IPS-NIHi11 (cell line): ENCODE data around the gene NPW.
A peak's percentile ranks its signal among the peaks of the same experiment; 100 is the strongest.

Experiments
- DNase-seq: peaks from one replicate; pipeline ENCODE4 v3.0.0; 2012; ENCODE audit warnings: mixed read lengths, low spot score

The NPW gene

DNA sequence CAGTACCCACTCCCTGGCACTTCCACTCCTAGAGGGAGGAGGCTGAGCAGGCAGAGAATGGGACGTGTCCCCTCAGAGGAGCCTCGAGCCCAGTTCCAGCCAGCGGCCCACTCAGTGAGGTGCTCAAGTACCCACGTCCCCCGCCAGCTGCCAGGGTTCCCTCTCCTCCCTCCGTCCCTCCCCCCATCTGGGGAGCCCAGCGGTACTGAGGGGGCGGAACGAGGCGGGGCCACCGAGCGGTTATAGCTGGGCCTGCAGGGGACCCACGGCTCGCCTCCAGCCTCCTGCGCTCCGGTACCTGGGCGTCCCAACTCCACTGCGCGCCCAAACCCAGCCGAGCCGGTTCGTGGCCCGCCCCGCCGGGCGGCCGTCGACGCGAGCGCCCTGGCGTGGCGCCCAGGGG, at the start of gene NPW:
Gene NPW (plus strand): TSS at position 268 of the 403 bp plus-strand sequence.
- DNase-seq, result peak; percentile 52

DNA sequence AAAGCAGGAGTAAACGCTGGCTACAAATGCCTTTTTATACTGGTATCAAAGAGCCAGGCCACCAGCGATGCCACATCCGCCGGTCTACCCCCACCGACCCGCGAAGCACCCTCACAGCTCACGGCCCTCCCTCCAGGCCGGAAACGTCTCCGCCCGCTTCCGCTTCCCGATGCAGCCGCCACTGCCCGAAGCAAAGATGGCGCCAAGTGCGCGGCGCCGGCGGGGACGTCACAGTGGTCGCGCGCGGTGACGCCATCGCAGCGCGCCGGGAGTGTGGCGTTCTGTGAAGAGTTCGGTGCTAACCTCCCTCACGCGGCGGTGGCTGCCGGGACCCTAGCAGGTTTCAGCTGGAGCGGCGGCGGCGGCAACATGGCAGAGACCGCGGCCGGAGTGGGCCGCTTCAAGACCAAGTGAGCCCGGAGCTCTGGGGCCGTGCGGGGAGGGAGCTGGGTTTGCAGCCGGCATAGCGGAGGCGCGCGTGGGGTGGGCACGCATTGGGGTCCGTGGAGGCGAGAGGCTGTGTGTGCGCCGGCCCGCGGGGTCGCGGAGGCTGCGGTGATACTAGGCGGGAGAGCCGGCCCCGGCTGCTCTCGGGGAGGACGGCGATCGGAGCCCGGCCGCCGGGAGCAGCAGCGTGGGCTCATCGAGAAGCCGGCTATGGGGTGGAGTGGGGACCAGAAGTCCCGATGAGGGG, 47.6 kb upstream of the NPW start, which contains the start of gene TBL3:
Gene TBL3 (plus strand): TSS at position 258 of the 694 bp plus-strand sequence. CDS start 112 bp downstream, at position 370.
- peak; percentile 96 for DNase-seq

DNA sequence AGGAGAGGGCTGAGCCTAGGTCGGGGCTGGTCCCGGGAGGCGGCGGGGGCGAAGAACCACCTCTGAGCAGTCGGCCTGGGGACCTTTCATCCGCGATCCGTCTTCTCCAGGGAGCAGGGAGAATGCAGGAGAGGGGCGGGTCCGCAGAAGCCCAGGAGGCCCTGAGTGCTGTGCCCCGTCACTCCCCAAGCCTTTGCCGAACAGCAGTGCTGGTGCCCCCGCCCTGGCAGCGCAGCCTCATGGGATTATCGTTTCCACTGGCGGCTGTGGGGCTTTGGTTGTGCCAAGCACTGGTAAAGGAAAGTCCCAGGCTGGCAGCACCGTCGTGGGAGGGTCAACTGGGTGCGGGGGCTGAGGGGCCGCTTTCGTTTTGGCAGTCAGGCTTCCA, 47.1 kb upstream of the NPW start:
- no peak for DNase-seq

DNA sequence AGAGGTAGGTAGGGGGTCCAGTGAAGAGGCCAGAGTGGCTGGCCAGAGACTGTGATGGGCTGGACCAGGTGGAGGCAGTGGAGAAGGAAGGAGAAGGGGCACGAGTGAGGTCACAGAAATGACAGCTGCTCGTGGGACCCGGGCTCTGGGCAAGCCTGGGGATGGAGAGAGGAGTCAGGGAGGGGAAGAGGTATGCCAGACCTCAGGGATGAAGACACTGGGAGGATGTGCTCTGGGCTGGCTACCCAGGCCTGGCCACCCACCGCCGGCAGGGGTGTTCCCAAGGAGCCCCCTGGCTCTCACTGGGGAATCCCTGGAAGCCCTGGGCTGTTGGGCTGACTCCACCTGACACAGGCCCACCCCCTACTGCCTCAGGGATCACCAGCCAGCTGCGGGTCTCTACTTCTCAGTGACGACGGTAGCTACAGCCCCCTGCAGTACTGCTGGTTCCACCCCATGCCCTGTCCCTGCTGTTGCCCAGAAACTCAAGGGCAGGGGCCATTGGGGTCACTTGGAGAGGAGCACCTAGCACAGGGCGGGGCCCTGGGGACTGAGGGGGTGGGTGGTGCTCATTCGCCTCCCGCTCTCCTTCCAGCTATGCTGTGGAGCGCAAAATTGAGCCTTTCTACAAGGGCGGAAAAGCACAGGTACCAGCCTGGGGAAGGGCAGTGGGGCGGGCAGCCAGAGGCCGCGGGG, 46.0 kb upstream of the NPW start:
- DNase-seq, result no peak

DNA sequence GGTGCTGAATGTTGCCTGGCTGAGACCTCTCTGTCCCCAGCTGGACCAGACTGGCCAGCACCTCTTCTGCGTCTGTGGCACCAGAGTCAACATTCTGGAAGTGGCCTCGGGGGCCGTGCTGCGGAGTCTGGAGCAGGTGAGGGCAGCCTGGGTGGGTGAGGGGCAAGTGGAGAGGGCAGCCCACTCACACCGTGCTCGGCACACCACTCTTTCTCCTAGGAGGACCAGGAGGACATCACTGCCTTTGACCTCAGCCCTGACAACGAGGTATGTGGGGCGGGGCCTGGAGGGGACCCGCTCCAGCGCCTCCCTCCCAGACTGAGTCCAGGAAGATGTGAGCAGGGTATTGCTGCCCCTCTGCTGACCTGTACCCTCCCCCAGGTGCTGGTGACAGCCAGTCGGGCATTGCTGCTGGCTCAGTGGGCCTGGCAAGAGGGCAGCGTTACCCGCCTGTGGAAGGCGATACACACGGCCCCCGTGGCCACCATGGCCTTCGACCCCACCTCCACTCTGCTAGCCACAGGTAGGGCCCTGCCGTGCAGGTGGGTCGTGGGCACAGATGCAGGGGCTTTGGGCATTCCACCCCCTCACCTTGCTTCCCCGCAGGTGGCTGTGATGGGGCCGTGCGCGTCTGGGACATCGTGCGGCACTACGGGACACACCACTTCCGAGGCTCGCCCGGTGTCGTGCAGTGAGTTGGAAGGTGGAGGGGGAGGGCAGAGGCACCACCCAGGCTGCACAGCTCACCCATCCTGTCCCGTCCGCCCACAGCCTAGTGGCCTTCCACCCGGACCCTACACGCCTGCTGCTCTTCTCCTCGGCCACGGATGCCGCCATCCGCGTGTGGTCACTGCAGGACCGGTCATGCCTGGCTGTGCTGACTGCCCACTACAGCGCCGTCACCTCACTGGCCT, 45.2 kb upstream of the NPW start:
- DNase-seq, result no peak

DNA sequence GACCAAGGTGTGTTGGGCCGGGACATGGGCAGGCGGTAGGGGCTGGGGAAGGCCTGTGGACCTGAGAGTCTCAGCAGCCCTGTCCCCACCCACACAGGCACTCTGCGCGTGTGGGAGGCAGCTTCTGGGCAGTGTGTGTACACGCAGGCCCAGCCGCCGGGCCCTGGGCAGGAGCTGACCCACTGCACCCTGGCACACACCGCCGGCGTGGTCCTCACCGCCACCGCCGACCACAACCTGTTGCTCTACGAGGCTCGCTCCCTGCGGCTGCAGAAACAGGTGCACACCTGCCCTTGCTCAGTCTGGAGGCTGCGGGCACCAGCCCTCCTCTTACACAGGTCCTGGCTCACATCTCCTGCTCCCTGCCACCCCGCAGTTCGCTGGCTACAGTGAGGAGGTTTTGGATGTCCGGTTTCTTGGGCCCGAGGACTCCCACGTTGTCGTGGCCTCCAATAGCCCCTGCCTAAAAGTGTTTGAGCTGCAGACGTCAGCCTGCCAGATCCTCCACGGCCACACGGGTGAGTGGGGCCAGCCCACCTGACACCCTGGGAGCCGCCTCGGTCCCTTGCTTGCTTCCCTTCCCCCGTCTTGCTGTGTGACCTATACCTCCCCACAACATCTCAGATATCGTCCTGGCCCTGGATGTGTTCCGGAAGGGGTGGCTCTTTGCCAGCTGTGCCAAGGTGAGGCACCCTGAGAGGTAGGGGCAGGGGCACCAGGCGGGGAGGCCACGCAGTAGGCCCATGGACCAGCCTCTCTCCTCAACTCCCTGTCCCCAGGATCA, 44.0 kb upstream of the NPW start:
- DNase-seq, result no peak

DNA sequence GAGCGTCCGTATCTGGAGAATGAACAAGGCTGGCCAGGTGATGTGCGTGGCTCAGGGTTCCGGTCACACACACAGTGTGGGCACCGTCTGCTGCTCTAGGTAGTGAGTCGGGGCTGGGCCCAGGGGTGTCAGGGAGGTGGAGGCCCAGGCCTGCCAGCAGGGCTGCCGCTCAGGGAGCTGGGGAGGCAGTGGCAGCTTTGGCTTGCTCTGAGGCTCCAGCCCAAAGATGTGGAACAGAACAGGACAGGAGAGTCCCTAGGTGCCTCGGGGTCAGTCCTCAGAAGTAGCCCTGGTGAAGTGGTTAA, 43.4 kb upstream of the NPW start:
- DNase-seq, result no peak

DNA sequence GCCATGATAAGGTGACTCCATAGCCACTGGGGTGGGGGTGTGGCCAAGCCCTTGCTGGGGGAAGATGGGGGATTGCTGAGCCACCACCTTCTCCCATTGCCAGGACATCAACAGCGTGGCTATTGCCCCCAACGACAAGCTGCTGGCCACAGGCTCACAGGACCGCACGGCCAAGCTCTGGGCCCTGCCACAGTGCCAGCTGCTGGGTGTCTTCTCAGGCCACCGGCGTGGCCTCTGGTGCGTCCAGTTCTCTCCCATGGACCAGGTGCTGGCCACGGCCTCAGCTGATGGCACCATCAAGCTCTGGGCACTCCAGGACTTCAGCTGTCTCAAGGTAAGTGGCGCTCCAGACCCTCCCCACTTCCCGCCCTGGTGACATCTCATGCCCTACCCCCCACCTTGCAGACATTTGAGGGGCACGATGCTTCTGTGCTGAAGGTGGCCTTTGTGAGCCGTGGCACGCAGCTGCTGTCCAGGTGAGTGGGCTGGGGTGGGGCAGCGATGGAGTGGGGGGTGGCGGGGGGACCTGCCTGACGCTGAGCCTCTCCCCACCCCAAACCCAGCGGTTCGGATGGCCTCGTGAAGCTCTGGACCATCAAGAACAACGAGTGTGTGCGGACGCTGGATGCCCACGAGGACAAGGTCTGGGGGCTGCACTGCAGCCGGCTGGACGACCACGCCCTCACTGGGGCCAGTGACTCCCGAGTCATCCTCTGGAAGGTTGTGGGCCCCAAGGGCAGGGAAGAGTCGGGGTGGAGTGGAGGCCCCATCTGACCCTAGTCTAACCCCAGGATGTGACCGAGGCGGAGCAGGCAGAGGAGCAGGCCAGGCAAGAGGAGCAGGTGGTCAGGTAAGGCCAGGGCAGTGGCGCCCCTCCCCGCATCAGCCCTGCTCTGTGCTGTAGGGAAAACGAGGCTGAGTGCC, 42.4 kb upstream of the NPW start:
- DNase-seq, result no peak

DNA sequence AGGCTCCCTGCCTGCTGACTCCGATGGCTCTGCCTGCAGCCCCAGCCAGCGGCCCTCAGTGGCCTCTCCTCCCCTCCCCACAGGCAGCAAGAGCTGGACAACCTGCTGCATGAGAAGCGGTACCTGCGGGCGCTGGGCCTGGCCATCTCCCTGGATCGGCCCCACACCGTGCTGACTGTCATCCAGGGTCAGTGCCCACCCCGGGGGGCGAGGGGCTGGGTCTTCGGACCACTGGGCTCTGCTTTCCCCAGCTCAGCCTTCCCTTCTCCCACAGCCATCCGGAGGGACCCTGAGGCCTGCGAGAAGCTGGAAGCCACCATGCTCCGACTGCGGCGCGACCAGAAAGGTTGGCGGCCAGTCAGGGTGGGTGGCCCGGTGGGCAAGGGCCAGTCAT, 41.7 kb upstream of the NPW start:
- DNase-seq, result no peak

DNA sequence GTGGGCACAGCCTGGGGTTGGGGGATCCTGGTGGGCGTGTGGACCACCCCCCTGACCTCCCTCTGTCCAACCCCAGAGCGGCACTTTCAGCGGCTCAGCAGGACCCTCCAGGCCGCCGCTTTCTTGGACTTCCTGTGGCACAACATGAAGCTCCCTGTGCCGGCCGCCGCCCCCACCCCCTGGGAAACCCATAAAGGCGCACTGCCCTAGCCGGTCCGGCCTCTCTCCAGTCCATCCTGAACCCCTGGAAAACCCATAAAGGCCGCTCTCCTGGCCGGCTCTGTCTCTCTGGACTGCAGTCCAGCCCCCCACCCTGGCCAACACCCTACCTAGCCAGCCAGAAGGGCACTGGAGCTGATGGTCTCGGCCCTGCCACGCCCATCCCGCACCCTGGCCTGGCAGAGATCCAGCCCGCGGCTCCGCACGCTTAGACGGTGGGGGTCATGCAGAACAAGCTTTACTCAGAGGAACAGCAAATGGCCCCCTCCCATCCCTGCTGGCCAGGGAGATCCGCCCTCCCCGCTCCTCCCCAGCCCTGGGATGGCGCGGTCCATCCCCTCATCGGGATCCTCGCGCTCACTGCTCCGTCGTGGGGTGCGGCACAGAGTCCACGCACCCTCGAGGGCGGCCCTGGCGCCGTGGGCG, 41.0 kb upstream of the NPW start:
- peak; percentile 59 for DNase-seq

DNA sequence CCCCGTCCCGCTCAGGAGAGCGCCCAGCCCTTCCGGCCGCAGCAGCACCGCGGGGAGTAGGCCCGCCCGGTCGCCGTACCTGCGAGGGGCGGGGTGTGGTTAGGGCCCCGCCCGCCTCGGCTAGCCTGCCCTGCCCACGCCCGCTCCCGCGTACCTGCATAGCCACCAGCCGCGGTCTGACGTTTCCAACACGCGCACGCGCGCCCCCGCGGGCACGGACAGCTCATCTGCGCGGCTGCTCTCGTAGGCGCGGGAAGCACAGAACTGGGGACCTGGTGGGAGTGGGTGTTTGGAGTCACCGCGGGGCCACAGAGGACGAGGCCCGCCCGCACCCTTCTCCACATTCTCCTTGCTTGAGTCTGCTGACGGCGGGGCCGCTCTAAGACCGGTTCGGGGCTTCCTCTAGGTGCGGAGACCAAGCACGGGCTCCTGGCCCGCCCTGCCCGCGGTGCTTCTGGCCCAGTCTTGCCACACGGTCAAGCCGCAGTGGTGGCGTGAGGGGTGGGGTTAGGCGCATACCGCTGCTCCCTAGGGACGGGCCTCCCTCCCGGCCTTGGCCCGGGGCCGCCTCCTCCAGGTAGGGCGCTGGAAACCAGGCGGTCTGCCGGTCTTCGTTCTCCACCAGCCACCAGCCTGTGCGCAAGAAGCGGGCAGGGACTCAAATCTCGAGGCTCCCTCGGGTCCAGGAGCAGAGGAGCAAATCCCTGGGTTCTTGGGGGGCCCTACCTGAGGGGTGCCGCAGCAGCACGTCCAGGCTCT, 40.1 kb upstream of the NPW start:
- DNase-seq, result peak; percentile 88

DNA sequence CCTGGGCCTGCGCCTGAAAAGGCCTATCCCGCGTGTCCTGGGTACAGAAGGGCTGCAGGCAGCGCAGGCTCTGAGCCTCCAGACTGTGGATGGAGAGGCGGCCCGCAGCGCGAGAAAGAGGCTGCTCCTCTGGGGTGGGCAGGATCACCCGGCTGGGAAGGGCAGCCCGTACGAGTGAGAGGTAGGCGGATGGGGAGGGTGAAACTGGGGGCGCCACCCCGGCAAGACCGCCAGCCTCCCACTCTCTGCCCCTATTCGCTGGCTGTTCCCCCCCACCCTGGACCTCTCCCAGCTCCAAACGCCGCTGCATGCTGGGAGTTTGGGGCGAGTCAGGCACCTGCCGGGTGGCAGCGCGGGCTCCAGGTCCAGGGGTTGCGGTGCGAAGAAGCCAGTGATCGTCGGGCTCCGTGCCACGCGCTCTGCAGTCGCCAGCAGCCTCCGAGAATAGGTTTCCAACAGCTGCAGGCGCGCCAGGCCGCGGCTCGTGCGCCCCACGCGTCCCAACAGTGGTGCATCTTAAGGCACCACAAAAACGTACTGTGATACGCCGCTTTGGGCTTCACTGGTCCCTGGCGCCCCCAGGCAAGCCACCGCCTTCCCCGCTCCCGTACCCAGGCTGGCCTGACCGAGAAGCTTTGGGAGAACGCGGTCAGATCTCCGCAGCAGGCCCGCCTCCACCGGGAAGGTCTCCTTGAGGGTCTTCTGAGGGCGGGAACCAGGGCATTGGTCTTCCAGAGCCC, 39.4 kb upstream of the NPW start:
- DNase-seq, result no peak

DNA sequence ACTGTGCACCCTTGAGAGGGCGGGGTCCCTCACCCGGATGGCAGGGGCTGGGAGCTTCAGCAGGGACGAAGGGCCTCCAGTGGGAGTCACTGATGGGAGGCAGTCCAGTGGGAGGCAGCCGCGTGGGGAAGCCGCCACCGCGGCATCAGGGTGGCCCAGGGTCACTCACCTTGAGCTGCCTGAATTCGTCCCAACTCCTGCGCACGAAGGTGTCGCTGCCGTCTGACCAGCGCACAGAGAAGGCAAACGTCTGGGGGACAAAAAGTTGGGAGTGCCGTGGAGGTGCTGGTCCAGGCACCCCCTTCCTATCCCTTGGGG, 38.9 kb upstream of the NPW start:
- DNase-seq, result no peak

DNA sequence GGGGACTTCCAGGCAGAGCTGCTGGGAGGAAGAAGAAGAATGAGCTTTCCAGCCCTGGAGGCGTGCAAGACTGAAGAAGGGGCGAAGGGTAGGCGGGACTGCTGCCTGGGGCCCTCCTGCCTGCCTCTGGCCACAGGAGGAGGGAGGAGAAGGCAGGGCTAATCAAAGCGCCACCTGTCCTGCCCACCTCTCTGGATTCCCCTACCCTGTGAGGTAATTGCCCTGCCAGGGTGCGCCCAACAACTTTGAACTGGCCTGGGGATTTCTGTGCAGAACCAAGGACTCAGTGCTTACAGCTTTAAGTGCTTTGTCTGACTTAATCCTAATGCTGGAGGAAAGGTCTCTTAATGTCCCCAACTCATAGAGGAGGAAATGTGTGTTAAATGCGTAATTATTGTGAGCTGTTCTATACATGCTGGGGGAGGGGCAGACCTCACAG, 38.2 kb upstream of the NPW start, which contains the start of gene NOXO1:
Gene NOXO1 (minus strand): TSS at position 72 of the 439 bp plus-strand sequence. CDS start 290 bp downstream, outside the sequence.
- no peak for DNase-seq

DNA sequence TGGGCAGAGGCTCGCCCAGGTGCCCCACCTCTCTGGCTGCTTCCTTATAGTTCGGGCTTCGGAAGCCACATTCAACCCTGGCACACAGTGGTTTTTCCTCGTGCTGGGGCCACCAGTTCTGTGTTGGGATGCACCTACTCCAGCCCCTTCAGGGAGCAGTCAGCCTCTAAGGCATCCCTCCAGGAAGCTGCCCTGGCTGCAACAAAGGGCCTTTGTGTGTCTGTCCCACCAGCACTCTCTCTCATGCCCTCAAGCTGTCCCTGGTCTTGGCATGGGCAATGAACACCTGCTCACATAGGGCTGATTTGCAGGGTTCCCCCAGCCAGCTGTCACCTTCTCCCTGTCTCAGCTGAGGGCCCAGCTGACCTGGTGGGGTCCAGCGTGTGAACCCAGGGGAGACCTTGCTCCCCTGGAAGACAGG, 37.6 kb upstream of the NPW start:
- no peak for DNase-seq

DNA sequence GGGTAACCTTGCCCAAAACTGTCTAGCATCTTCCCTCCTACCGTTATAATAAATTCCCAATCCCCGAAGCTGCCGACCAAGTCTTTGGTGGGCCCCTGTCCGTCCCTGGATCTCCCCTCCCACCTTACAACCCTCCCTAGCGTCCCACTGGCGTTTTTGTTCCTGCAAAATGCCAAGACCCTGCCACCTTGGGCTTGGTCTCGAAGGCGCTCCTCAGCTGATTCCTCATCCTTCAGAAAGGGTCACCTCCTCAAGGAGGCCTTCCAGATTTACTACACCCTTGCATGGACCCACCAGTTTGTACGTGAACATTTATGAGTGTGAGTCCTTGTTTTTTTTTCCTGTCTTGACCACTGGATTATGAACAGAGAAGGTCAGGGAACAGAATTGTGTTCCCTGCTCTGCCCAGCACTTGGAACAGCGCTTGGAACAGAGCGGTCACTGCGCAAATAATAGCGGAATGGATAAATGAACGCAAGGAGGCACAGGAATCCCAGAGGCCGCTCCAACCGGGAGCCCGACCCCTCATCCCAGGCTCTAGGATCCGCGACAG, 36.5 kb upstream of the NPW start:
- DNase-seq, result no peak

DNA sequence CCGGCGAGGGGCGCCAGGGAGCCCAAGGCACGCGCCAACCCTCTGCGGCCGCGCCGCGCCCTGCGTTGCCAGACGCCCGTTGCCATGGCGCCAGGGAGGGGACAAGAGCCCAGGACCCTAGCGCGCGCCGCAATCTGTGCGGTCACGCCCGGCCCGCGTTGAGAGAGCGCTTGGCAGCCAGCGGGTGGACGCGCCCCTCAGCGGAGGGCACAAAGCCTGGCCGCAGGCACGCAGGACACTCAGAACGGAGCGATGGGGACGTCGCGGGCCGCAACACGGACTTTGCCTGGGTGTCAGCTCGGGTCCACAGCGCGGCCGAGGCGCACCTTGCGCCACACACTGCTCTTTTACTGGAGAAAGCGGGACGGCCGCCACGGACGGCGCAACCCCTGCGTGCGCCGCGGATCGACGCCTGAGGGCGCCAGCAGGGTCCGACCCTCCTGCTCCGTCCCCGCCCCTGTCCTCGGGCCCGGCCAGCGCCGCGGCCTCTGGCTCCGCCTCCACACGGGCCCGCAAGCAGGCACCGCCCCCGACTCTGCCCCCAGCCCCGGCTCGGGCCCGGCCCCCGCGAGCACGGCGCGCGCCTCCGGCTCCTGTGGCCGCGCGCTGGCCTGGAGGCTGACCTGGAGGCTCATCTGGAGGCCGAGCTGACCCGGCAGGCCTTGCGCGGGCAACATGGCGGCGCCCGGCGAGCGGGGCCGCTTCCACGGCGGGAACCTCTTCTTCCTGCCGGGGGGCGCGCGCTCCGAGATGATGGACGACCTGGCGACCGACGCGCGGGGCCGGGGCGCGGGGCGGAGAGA, 35.8 kb upstream of the NPW start, which contains the start of gene GFER:
Gene GFER (plus strand): TSS at position 650 of the 803 bp plus-strand sequence. CDS start 26 bp downstream, at position 676.
- DNase-seq, result peak; percentile 98
